ENCODE results near the gene CAMTA1. TPM values are rescaled to one million over a fixed set of nuclear protein-coding genes. Genes with fewer than 3 reads are reported as not detected.

The CAMTA1 gene
- total RNA-seq, 1 donor from 2014 or later: 69.9 TPM

DNA sequence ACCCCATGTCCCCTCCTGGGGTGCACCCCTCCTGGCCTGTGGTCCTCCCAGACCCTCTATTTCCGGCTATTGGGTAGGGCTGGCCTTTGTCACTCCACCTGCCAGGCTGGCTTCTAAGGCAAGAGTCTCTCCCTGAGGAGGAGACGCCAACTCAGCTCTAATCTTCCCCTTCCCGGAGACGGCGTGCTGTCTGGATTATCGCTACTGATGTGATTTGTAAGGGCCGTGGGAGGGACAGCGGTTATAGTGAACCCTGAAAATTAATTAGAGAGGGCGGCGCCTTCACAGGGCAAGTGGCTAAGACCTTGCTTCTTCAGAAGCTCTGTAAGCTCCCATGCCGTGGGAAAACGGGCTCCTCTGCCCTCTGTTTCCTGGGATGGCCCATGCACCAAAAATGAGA is 778.9 kb downstream of the CAMTA1 start:
- H3K27ac Mint-ChIP-seq: no peak overlapping the region
- intact Hi-C loops (cut with micrococcal nuclease): no loop called here
- no peak overlapping the region for H3K4me3 Mint-ChIP-seq

DNA sequence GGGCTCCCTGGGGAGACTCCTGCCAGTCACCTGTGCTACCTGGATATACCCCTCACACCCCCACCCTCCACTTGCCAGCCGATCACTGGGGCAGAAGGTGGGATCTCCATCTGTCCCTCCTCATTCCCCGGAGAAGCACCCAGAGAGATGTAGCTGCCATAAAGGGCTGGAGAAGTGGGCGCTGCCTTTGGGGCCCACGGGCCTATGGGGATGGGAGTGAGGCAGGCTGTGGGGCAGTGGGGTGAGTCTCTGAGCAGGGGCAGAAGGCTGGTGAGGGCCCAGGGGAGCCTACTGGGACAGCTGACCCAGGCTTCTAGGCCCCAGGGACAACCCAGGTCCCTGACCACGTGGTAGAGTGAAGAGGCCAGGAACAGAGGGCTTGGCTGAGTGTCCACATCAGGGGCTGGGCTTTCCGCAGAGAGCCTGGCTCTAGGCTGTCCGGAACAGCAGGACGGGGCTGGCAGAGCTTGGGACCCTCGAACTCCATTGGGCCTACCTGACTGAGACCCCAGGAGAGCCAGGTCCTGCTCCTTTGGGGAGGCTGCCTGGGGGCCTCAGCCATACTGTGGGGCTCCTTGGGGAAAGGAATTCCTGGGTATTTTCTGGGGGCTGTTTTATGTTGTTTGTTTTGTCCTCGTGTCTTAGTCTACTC is 780.0 kb downstream of the CAMTA1 start:
- H3K4me1 Mint-ChIP-seq: no peaks in the 10 kb centered on the region
- H3K27me3 Mint-ChIP-seq: no peaks in the 10 kb centered on the region
- H3K27ac Mint-ChIP-seq: no peak overlapping the region
- no peaks in the 10 kb centered on the region for H3K9me3 Mint-ChIP-seq
- DNase-seq: no peak
- intact Hi-C loops (cut with micrococcal nuclease): no loop called here
- H3K4me3 Mint-ChIP-seq: no peak overlapping the region
- H3K36me3 Mint-ChIP-seq (ENCODE audit: low read depth): no peaks in the 10 kb centered on the region

More for the DNA sequence above, 778.9 kb downstream of the CAMTA1 start:
- Mint-ChIP-seq H3K27me3 (no peaks in the 10 kb centered on the region), H3K9me3 (no peaks in the 10 kb centered on the region), H3K36me3 (ENCODE audit: low read depth) (no peaks in the 10 kb centered on the region), H3K4me1 (no peaks in the 10 kb centered on the region)
- DNase-seq: no peak

DNA sequence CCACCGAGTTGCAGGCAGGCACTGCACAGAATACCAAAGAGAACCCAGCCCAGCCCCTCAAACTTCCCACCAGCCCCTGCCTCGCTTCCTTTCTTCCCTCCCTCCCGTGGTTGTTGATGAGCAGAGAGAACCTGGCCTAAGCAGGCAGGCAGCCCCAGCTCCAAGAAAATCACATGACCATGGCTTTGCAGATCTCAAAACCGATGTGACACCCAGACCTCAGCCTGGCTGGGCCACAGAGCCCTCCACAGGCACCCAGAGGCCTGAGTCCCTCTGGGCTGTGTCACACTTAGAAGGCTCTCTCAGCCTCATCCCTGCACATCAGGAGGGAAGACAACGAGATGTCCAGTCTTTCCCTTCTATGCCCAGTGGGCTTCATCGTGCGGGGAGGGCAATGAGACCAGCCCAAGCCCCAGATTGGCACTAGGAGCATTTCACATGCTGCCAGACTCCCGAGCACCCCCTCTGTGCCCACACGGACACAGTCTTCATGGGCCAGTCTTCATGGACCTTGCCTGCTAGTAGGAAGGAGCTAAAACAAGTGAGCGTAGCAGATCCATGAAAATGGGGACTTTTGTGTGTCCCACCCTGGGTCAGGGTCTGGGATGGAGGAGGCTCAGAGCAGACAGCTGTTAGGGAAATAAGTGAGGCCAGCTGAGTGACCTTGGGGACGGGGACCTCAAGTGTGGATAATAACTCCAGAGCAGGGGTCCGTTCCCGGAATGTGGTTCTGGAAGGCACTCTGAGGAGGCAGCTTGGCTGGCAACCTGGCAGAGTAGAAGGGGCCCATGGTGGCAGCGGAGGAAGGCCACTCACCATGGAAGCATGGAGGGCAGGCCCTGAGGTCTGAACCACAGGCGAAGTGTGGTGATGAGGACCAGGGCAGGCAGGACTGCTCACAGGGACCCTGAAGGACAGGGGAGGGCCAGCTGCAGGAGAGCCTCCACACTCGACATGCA is 781.4 kb downstream of the CAMTA1 start:
- intact Hi-C loops (cut with micrococcal nuclease): no loop called here
- DNase-seq: no peak
- H3K4me1 Mint-ChIP-seq: no peaks in the 10 kb centered on the region
- no peak overlapping the region for H3K4me3 Mint-ChIP-seq
- H3K36me3 Mint-ChIP-seq (ENCODE audit: low read depth): no peaks in the 10 kb centered on the region
- no peaks in the 10 kb centered on the region for H3K27me3 Mint-ChIP-seq
- no peaks in the 10 kb centered on the region for H3K9me3 Mint-ChIP-seq
- no peak overlapping the region for H3K27ac Mint-ChIP-seq

DNA sequence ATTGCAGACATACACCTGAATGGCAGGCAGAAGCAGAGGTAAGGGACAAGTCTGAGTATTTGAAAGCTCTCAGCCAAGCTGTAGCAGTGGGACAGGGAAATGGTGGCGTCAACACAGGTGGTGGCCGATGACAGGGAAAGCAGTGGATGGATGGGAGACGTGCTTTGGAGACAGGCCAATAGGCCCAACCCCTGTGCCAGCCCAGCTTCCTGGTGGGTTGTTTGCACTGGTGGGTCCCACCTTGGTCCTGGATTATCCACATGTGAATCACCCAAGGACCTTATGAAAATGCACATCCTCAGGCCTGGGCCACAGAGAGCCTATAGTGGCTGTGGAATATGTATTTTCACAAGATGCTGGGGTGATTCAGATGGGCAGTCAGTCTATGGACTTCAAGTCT is 782.1 kb downstream of the CAMTA1 start:
- H3K27ac Mint-ChIP-seq: no peak overlapping the region
- no peaks in the 10 kb centered on the region for H3K9me3 Mint-ChIP-seq

DNA sequence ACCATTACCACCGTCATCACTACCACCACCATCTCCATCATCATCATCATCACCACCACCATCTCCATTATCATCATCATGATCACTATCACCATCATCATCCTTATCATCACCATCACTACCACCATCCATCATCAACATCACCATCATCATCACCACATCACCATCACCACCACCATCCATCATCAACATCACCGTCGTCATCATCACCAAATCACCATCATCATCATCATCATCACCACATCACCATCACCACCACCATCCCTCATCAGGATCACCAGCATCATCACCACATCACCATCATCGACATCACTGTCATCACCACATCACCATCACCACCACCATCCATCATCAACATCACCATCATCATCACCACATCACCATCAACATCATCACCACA is 782.8 kb downstream of the CAMTA1 start:
- H3K4me3 Mint-ChIP-seq: no peak overlapping the region
- H3K4me1 Mint-ChIP-seq: no peaks in the 10 kb centered on the region
- H3K9me3 Mint-ChIP-seq: no peaks in the 10 kb centered on the region
- no peak for DNase-seq
- no peak overlapping the region for H3K27ac Mint-ChIP-seq
- intact Hi-C loops (cut with micrococcal nuclease): no loop called here
- no peaks in the 10 kb centered on the region for H3K36me3 Mint-ChIP-seq (ENCODE audit: low read depth)
- H3K27me3 Mint-ChIP-seq: no peaks in the 10 kb centered on the region

More for the DNA sequence above, 782.1 kb downstream of the CAMTA1 start:
- DNase-seq: no peak
- no peak overlapping the region for H3K4me3 Mint-ChIP-seq
- no peaks in the 10 kb centered on the region for H3K4me1 Mint-ChIP-seq
- no peaks in the 10 kb centered on the region for H3K27me3 Mint-ChIP-seq
- no peaks in the 10 kb centered on the region for H3K36me3 Mint-ChIP-seq (ENCODE audit: low read depth)
- intact Hi-C loops (cut with micrococcal nuclease): no loop called here

DNA sequence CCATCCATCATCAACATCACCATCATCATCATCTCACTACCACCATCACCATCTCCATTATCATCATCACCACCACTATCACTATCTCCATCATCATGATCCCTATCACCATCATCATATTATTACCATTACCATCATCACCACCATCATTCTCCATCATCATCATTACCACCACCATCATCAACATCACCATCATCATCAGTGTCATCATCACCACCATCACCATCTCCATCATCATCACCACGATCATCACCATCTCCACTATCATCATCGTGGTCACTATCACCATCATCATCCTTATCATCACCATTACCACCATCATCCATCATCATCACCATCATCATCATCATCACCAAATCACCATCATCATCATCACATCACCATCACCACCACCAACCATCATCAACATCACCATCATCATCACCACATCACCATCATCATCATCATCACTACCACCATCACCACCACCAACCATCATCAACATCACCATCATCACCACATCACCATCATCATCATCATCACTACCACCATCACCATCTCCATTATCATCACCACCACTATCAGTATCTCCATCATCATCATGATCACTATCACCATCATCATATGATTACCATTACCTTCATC is 783.8 kb downstream of the CAMTA1 start:
- Mint-ChIP-seq H3K27me3 (no peaks in the 10 kb centered on the region), H3K4me1 (no peaks in the 10 kb centered on the region), H3K36me3 (ENCODE audit: low read depth) (no peaks in the 10 kb centered on the region), H3K4me3 (no peak overlapping the region), H3K9me3 (no peaks in the 10 kb centered on the region), H3K27ac (no peak overlapping the region)
- DNase-seq: no peak
- intact Hi-C loops (cut with micrococcal nuclease): no loop called here

DNA sequence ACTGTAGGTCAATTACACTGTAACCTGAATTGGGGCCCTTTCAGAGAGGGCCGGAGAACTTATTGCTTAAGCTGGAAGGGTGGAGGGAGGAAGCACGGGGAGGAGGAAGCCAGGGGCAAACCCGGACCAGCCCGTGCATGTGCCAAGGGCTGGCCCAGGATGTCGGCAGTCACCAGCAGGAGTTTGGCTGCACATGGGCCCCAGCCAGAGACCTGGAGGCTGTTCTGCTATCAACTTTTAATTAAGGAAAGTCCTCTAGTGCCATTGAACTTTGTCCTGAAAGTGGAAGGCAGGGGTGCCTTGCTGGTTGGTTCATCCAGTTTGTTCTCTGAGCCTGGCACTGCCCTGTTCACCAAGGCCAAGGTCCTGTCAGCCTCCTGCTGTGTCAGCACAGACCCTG is 785.1 kb downstream of the CAMTA1 start:
- DNase-seq: no peak
- Mint-ChIP-seq H3K36me3 (ENCODE audit: low read depth) (no peaks in the 10 kb centered on the region), H3K27ac (no peak overlapping the region), H3K4me1 (no peaks in the 10 kb centered on the region), H3K9me3 (no peaks in the 10 kb centered on the region), H3K27me3 (no peaks in the 10 kb centered on the region), H3K4me3 (no peak overlapping the region)
- intact Hi-C loops (cut with micrococcal nuclease): no loop called here

DNA sequence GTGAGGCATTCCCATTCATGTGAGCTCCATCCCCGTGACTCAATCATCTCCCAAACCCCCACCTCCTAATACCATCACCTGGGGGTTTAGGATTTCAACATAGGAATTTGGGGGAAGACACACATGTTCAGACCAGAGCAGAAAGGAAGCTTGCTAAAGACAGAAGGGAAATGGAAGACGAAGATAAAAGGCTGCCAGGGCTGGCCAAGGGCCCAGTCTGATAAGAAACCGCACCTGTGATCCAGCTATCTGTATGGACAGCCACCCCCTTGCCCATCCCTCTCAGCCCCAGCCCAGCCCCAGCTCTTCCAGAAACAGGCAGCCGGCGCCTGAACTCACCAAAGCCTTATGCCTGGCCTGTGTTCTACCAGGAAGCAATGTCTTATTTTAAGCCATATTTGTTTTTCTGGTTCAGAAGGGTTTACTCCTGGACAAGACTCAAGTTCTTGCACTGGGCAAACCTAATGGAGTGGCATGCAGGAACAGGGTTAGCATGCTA is 787.4 kb downstream of the CAMTA1 start:
- Mint-ChIP-seq H3K27me3 (no peaks in the 10 kb centered on the region), H3K9me3 (no peaks in the 10 kb centered on the region), H3K27ac (no peak overlapping the region), H3K4me3 (no peak overlapping the region), H3K36me3 (ENCODE audit: low read depth) (no peaks in the 10 kb centered on the region), H3K4me1 (no peaks in the 10 kb centered on the region)
- intact Hi-C loops (cut with micrococcal nuclease): no loop called here
- DNase-seq: no peak

DNA sequence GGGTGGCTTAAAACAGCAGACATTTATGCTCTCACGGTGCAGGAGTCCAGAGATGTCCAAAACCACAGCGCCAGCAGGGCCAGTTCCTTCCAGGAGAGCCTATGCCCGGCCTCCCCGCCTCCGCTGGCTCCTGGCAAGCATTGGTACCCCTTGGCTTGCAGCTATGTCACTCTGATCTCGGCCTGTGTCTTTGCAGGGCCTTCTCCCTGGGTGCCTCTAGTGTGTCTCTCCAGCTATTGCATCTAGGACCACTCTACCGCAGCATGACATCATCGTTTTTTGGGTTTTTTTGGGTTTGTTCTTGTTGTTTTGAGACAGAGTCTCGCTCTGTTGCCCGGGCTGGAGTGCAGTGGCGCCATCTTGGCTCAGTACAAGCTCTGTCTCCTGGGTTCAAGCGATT is 788.2 kb downstream of the CAMTA1 start:
- Mint-ChIP-seq H3K4me1 (no peaks in the 10 kb centered on the region), H3K4me3 (no peak overlapping the region), H3K27me3 (no peaks in the 10 kb centered on the region), H3K27ac (no peak overlapping the region), H3K9me3 (no peaks in the 10 kb centered on the region), H3K36me3 (ENCODE audit: low read depth) (no peaks in the 10 kb centered on the region)
- intact Hi-C loops (cut with micrococcal nuclease): no loop called here
- no peak for DNase-seq

DNA sequence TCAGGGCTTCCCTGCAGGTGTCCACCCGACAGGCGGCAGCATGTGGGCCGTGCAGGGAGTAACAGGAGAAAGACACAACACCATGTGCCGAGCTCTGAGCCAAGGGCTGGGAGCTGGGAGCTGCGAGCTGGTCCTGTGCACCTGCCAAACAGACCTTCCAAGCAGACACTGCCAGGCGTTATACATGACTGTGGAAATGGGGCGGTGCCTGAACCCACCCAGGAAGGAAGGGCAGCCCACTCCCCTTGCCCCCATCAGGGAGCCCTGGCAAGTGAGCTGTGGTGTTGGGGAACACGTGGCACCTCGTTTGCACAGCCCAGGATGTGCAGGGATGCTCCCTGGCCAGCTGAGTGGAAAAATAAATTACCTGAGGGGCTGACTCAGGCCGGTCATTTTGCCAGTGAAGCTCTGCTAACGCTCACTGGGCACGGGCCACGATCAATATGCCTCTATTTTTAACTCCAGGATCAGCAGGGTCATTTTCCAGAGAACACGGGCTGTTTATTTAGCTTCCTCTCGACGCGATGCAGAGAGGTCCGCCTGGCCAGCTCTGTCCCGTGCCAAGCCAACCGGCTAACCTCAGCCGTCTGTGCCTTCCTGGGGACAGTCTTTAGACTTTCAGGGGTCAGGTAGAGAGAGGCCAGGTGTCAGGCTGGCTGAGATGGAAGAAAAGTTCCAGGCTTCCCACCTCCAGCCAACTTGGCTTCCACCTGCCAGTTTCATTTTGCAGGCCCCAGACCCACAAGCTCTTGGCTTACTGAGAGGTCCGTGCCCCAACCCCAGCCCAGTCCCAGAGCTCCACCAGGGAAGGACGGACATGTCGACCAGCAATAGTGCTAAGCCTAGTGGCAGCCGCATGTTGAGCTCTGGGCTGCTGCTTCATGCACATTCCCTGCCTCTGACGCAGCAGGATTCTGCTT is 789.1 kb downstream of the CAMTA1 start:
- Mint-ChIP-seq H3K27me3 (no peaks in the 10 kb centered on the region), H3K4me3 (no peak overlapping the region), H3K36me3 (ENCODE audit: low read depth) (no peaks in the 10 kb centered on the region), H3K27ac (no peak overlapping the region), H3K4me1 (no peaks in the 10 kb centered on the region), H3K9me3 (no peaks in the 10 kb centered on the region)
- DNase-seq: no peak
- intact Hi-C loops (cut with micrococcal nuclease): no loop called here

DNA sequence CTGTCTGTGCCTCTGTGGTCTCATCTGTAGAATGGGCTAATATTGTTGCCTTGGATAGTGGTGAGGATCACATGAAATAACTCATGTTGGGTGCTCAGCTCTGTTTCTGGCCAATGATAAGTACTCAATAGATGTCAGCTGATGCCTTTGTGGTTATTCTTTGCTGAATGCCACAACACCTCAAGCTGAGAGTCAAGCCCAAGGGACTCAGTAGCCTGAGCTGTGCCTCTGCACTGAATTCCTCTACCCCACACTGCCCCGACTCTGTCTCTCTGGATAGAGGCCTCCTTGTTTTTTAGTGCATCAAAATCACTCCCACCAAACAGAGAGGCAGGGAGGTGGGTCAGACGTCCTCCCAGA is 789.8 kb downstream of the CAMTA1 start:
- intact Hi-C loops (cut with micrococcal nuclease): no loop called here
- H3K27me3 Mint-ChIP-seq: no peaks in the 10 kb centered on the region

DNA sequence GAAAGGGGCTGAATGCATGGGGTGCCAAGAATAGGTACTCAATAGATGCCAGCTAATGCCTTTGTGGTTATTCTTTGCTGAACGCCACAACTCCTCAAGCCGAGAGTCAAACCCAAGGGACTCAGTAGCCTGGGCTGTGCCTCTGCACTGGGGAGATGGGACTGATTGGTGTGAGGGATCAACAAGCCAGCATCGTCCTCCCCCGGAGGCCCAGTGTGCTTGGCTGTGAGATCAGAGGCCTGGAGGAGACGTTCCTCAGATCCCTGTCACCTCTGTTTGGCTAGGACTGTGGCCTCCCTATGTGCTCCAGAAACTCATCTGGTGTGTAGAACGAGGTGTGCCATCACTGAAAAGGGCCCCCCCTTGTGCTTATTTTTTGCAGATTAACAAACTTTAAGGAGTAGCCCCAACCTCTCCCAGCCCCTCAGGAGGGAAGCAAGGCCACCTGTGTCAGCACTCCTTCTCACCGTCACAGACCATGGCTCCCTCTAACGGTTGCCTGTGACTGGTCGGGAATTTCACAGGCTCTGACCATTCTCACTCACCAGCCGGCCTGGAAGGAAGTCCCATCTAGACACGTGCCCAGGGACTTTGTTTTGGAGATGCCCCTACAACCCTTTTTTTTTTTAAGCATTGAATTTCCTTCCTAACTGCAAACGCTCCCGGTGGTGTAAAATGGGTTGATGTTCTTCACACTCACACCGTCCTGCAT is 791.8 kb downstream of the CAMTA1 start:
- no peak for DNase-seq
- no peaks in the 10 kb centered on the region for H3K27me3 Mint-ChIP-seq
- intact Hi-C loops (cut with micrococcal nuclease): no loop called here

More for the DNA sequence above, 789.8 kb downstream of the CAMTA1 start:
- Mint-ChIP-seq H3K4me1 (no peaks in the 10 kb centered on the region), H3K9me3 (no peaks in the 10 kb centered on the region), H3K27ac (no peak overlapping the region), H3K36me3 (ENCODE audit: low read depth) (no peaks in the 10 kb centered on the region), H3K4me3 (no peak overlapping the region)
- no peak for DNase-seq

DNA sequence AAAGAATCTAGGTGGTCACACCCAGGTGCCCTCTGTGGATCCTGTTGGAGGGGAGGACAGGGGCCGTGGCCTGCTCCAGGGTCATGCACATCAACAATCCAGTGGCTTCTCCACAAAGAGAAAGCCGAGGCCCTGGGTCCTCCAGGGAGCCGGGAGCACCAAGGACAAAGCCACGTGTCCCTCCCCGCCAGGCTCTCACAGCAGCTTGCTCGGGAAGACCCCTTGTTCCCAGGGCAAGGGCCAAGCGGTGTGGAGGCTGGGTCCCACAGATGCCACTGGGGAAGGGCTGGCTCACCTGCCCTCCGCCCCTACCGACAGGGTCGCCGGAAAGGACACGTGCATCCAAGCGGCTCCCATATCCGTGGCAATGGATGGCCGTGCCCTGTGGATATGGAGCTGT is 793.0 kb downstream of the CAMTA1 start:
- Mint-ChIP-seq H3K9me3 (no peaks in the 10 kb centered on the region), H3K27ac (no peak overlapping the region), H3K4me1 (no peaks in the 10 kb centered on the region), H3K4me3 (no peak overlapping the region), H3K27me3 (no peaks in the 10 kb centered on the region), H3K36me3 (ENCODE audit: low read depth) (no peaks in the 10 kb centered on the region)
- no peak for DNase-seq
- intact Hi-C loops (cut with micrococcal nuclease): no loop called here

More for the DNA sequence above, 791.8 kb downstream of the CAMTA1 start:
- no peak overlapping the region for H3K27ac Mint-ChIP-seq
- H3K4me3 Mint-ChIP-seq: no peak overlapping the region
- H3K4me1 Mint-ChIP-seq: no peaks in the 10 kb centered on the region
- no peaks in the 10 kb centered on the region for H3K36me3 Mint-ChIP-seq (ENCODE audit: low read depth)
- H3K9me3 Mint-ChIP-seq: no peaks in the 10 kb centered on the region
